HepG2 (cell line): Measurements from ENCODE around the gene OMA1. TPM values are rescaled to one million over a fixed set of nuclear protein-coding genes. Genes with fewer than 3 reads are reported as not detected.

Experiments used
- ATAC-seq: fragments of 200-7000 bp; cut with Tn5 transposase; 3 replicates; pipeline ENCODE4 v1.9.1; 2020; ENCODE audit warnings: mild to moderate bottlenecking, moderate library complexity
- BruUV-seq: library from RNA; stranded (reverse); fragments of 400-500 nt; replicated peaks from 2 replicates; lab custom pipeline; 2021; lab: Mats Ljungman, UMichigan
- CTCF ChIA-PET: fragments of 300-600 bp; formaldehyde crosslinking; extraction: SDS; loops from one replicate; lab custom pipeline; 2021; ENCODE audit warnings: low total read pairs, inconsistent platforms, low intra/inter-chr PET ratio; lab: Yijun Ruan, JAX
- POLR2A ChIA-PET: fragments of 350-600 bp; sonication (Branson Sonifier 250); formaldehyde crosslinking; loops from one replicate; lab custom pipeline; 2020; ENCODE audit warnings: antibody characterized with exemption, inconsistent platforms; lab: Yijun Ruan, JAX
- DNase-seq: peaks from one replicate; pipeline ENCODE4 v3.0.0-alpha.2; 2015; ENCODE audit warnings: low spot score
- FAIRE-seq: peaks from 3 replicates; lab custom pipeline; 2011; peaks lifted over from hg19 to GRCh38; lab: Jason Lieb, UNC
- H2AFZ ChIP-seq: one replicate; pipeline ENCODE4 v1.6.1; 2011; ENCODE audit warnings: low read length, inconsistent platforms
- H3K27ac ChIP-seq: fragments of 300-600 bp; 3 replicates; pipeline ENCODE4 v1.8.0; 2011; ENCODE audit warnings: mixed run types, mild to moderate bottlenecking, mixed read lengths, low read length, inconsistent platforms; ENCODE audit not compliant: insufficient read depth; ENCODE audit errors: extremely low read length
- H3K27me3 ChIP-seq, 2 experiments: fragments of 200-600 bp in 1 of 2; 2 replicates in 1 of 2; 3 replicates in 1 of 2; pipeline versions ENCODE4 v1.6.0 to v1.8.0; 2011; ENCODE audit warnings: low read length in 2 of 2, mild to moderate bottlenecking in 2 of 2, moderate library complexity in 2 of 2, inconsistent platforms in 1 of 2; ENCODE audit not compliant: insufficient read depth in 2 of 2, control insufficient read depth in 1 of 2
- H3K36me3 ChIP-seq, 2 experiments: fragments of 200-600 bp in 1 of 2; replicated peaks in 1 of 2; 2 replicates in 1 of 2; 3 replicates in 1 of 2; pipeline versions ENCODE4 v1.5.1 to v1.8.0; 2011; ENCODE audit warnings: low read length in 2 of 2, inconsistent platforms in 1 of 2; ENCODE audit not compliant: insufficient read depth in 2 of 2, control insufficient read depth in 1 of 2
- H3K4me1 ChIP-seq: 2 replicates; pipeline ENCODE4 v1.5.1; 2012; ENCODE audit warnings: low read length, inconsistent platforms; ENCODE audit not compliant: insufficient read depth
- H3K4me2 ChIP-seq: 2 replicates; pipeline ENCODE4 v1.6.0; 2011; ENCODE audit warnings: low read depth, low read length, inconsistent platforms
- H3K4me3 ChIP-seq, 3 experiments: fragments of 200-600 bp in 1 of 3; sonication (generic), shearing (Covaris generic) in 1 of 3; replicated peaks in 1 of 3; 2 replicates each; pipeline ENCODE4 v1.5.1; 2011 to 2016; ENCODE audit warnings: low read length in 3 of 3, inconsistent platforms in 2 of 3, low read depth in 2 of 3, mild to moderate bottlenecking in 2 of 3, control low read depth in 1 of 3, mixed read lengths in 1 of 3; ENCODE audit not compliant: insufficient read depth in 1 of 3
- H3K79me2 ChIP-seq: one replicate; pipeline ENCODE4 v1.6.1; 2011; ENCODE audit warnings: low read length, inconsistent platforms; ENCODE audit not compliant: insufficient read depth
- H3K9ac ChIP-seq: 2 replicates; pipeline ENCODE4 v1.6.0; 2011; ENCODE audit warnings: mild to moderate bottlenecking, low read depth, low read length, inconsistent platforms; ENCODE audit not compliant: insufficient read depth
- H3K9me3 ChIP-seq: 2 replicates; pipeline ENCODE4 v1.5.1; 2012; ENCODE audit warnings: mild to moderate bottlenecking, low read length
- H4K20me1 ChIP-seq: 2 replicates; pipeline ENCODE4 v1.6.0; 2011; ENCODE audit warnings: inconsistent platforms, mild to moderate bottlenecking, low read length, moderate library complexity; ENCODE audit not compliant: insufficient read depth
- KDM1A ChIP-seq: IDR thresholded peaks from 2 replicates; pipeline ENCODE4 v1.6.1; 2016; ENCODE audit warnings: missing compliant biosample characterization
- KDM5A ChIP-seq: fragments of 200-600 bp; sonication (generic); IDR thresholded peaks from 2 replicates; pipeline ENCODE4 v1.7.0; 2018; ENCODE audit warnings: antibody characterized with exemption, mild to moderate bottlenecking, low read length, borderline replicate concordance
- MEF2D ChIP-seq: sonication (generic); formaldehyde crosslinking; IDR thresholded peaks from 2 replicates; pipeline ENCODE4 v1.5.1; 2020; ENCODE audit warnings: mild to moderate bottlenecking, missing genetic modification reagents
- RARA ChIP-seq: IDR thresholded peaks from 2 replicates; pipeline ENCODE4 v1.6.1; 2016; ENCODE audit warnings: missing genetic modification reagents, missing compliant biosample characterization
- TP53 ChIP-seq: sonication (generic); formaldehyde crosslinking; conservative IDR thresholded peaks from 2 replicates; pipeline ENCODE4 v1.4.0; 2020; ENCODE audit warnings: missing genetic modification reagents
- ZBTB49 ChIP-seq: sonication (generic); formaldehyde crosslinking; IDR thresholded peaks from 2 replicates; pipeline ENCODE4 v1.4.0; 2020; ENCODE audit warnings: missing genetic modification reagents, borderline replicate concordance
- ZFP41 ChIP-seq: sonication (generic); formaldehyde crosslinking; IDR thresholded peaks from 2 replicates; pipeline ENCODE4 v1.4.0; 2020; ENCODE audit warnings: mild to moderate bottlenecking, missing genetic modification reagents, borderline replicate concordance
- ZNF260 ChIP-seq: sonication (generic); formaldehyde crosslinking; IDR thresholded peaks from 2 replicates; pipeline ENCODE4 v1.4.0; 2020; ENCODE audit warnings: missing genetic modification reagents, low read depth, mild to moderate bottlenecking, borderline replicate concordance
- ZNF337 ChIP-seq: sonication (generic); formaldehyde crosslinking; IDR thresholded peaks from 2 replicates; pipeline ENCODE4 v1.5.1; 2020; ENCODE audit warnings: missing genetic modification reagents, low read depth, mild to moderate bottlenecking, borderline replicate concordance
- ZNF749 ChIP-seq: sonication (generic); formaldehyde crosslinking; IDR thresholded peaks from 2 replicates; pipeline ENCODE4 v1.8.0; 2022; ENCODE audit warnings: mild to moderate bottlenecking, missing genetic modification reagents, moderate library complexity, borderline replicate concordance
- WGBS: methylation state at CpG from one replicate; pipeline ENCODE4 v1.1.6; 2017; ENCODE audit warnings: low lambda C conversion rate; 5-methylcytosine and 5-hydroxymethylcytosine counted together
- in situ Hi-C: cut with HindIII; loops from 2 replicates; pipeline ENCODE4 v1.10.0; 2017; ENCODE audit warnings: low pct_unique_long_range_greater_than_20kb; ENCODE audit not compliant: extremely low pct_ligation_motif_present
- intact Hi-C: fragments of 100-400 bp; cut with micrococcal nuclease; formaldehyde crosslinking; loops from one replicate; pipeline ENCODE4 v1.10.0; 2022; ENCODE audit not compliant: unreplicated experiment
- polyA plus RNA-seq, 8 experiments: library from polyadenylated mRNA; depleted of rRNA in 3 of 8; stranded (reverse) in 7 of 8; unstranded in 1 of 8; fragments of >200 nt; fragmentation: Illumina TruSeq in 4 of 8; extraction: Trizol in 4 of 8; gene quantifications; 2 replicates each; pipeline versions ENCODE4 v1.2.1 to v1.2.3, GENCODE V29; 2011 to 2016; ENCODE audit warnings: low read depth in 4 of 8, missing spikeins in 1 of 8, mixed read lengths in 1 of 8; ENCODE audit not compliant: insufficient read depth in 1 of 8
- total RNA-seq, 5 experiments: library from RNA; depleted of rRNA; stranded (reverse); fragments of >200 nt; fragmentation: Illumina TruSeq; extraction: Trizol; gene quantifications; 2 replicates each; pipeline ENCODE4 v1.2.3, GENCODE V29; 2016; ENCODE audit warnings: low read depth in 1 of 5
- TF ChIP-seq, protein P1 (sequence below): sonication (generic); formaldehyde crosslinking; IDR thresholded peaks from 2 replicates; pipeline ENCODE4 v1.5.0; 2020; ENCODE audit warnings: mild to moderate bottlenecking, missing genetic modification reagents, borderline replicate concordance
- TF ChIP-seq, protein P2 (sequence below): sonication (generic); formaldehyde crosslinking; conservative IDR thresholded peaks from 2 replicates; pipeline ENCODE4 v1.8.0; 2022; ENCODE audit warnings: mild to moderate bottlenecking, moderate library complexity, missing genetic modification reagents

OMA1 gene
- total and polyA plus RNA-seq, 2 of the 13 experiments (the other 11 are each of a cell fraction or from before 2014, with no cell fraction given) = 7.0 to 26.9 TPM

GRCh38 chr1:58561633-58562032, 15.1 kb upstream of the OMA1 start:
- ChIA-PET CTCF (no interaction called here), POLR2A (no interaction called here)
- Histone ChIP-seq H3K27me3 (peaks cover 0 to 3% of the 10 kb centered on the region in 2 experiments; a peak in 1 of 5 replicates), H2AFZ (no peak overlapping the region), H3K9ac (no peak overlapping the region), H3K27ac (no peak overlapping the region), H3K4me1 (no peaks in the 10 kb centered on the region), H3K79me2 (no peaks in the 10 kb centered on the region), H3K36me3 (no peaks in the 10 kb centered on the region), H3K4me3 (no peak overlapping the region), H3K9me3 (no peaks in the 10 kb centered on the region; the same call in 1 of the 2 replicates), H4K20me1 (no peaks in the 10 kb centered on the region), H3K4me2 (no peak overlapping the region)
- BruUV-seq = no TSS peak
- FAIRE-seq (no peak), DNase-seq (no peak), ATAC-seq (no peak)
- in situ Hi-C loops (no loop called here), intact Hi-C loops (no loop called here)
- WGBS = 17% methylated on average over 6 of the region's 6 CpGs
- no peak for TF ChIP-seq ZNF337
- TF ChIP-seq ZNF260 (CRISPR knock-in tag) = no peak
- TF ChIP-seq MEF2D (CRISPR knock-in tag) = no peak
- TF ChIP-seq, protein P1, sequence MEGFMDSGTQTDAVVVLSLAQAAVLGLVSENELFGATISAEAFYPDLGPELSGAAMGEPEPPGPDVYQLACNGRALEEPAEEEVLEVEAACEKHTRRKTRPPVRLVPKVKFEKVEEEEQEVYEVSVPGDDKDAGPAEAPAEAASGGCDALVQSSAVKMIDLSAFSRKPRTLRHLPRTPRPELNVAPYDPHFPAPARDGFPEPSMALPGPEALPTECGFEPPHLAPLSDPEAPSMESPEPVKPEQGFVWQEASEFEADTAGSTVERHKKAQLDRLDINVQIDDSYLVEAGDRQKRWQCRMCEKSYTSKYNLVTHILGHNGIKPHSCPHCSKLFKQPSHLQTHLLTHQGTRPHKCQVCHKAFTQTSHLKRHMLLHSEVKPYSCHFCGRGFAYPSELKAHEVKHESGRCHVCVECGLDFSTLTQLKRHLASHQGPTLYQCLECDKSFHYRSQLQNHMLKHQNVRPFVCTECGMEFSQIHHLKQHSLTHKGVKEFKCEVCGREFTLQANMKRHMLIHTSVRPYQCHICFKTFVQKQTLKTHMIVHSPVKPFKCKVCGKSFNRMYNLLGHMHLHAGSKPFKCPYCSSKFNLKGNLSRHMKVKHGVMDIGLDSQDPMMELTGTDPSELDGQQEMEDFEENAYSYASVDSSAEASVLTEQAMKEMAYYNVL (CRISPR knock-in tag) = no peak
- no peak for TF ChIP-seq TP53 (CRISPR knock-in tag)
- no peak for TF ChIP-seq ZNF749 (CRISPR knock-in tag)
- TF ChIP-seq, protein P2, sequence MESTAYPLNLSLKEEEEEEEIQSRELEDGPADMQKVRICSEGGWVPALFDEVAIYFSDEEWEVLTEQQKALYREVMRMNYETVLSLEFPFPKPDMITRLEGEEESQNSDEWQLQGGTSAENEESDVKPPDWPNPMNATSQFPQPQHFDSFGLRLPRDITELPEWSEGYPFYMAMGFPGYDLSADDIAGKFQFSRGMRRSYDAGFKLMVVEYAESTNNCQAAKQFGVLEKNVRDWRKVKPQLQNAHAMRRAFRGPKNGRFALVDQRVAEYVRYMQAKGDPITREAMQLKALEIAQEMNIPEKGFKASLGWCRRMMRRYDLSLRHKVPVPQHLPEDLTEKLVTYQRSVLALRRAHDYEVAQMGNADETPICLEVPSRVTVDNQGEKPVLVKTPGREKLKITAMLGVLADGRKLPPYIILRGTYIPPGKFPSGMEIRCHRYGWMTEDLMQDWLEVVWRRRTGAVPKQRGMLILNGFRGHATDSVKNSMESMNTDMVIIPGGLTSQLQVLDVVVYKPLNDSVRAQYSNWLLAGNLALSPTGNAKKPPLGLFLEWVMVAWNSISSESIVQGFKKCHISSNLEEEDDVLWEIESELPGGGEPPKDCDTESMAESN (CRISPR knock-in tag) = no peak
- TF ChIP-seq ZBTB49 = no peak
- TF ChIP-seq ZFP41 = no peak
- TF ChIP-seq RARA = no peak
- TF ChIP-seq KDM5A = no peak
- TF ChIP-seq KDM1A (CRISPR knock-in tag) = no peak
